ENCODE data around the gene KDM4E.

The KDM4E gene

GRCh38 chr11:95054356-95054755 lies 29.3 kb downstream of the KDM4E start:
- DNase-seq = no peak

GRCh38 chr11:95055283-95055897 lies 30.3 kb downstream of the KDM4E start:
- DNase-seq = no peak

- no peak for DNase-seq
Measured at GRCh38 chr11:95057959-95058358, 32.9 kb downstream of the KDM4E start.

GRCh38 chr11:95058621-95059020 lies 33.6 kb downstream of the KDM4E start:
- no peak for DNase-seq

GRCh38 chr11:95059046-95059445 lies 34.0 kb downstream of the KDM4E start:
- DNase-seq = no peak

GRCh38 chr11:95065336-95065735 lies 40.3 kb downstream of the KDM4E start:
- DNase-seq = no peak

- DNase-seq = no peak
Measured at GRCh38 chr11:95066716-95067038, 41.6 kb downstream of the KDM4E start, which contains the start of gene SRSF8. Gene SRSF8, plus strand, starts transcription at chr11:95066919. Its CDS starts 308 bp downstream, at chr11:95067227.

- peak; percentile 53 to 80 for DNase-seq
Measured at GRCh38 chr11:95067039-95067840, 42.2 kb downstream of the KDM4E start.

GRCh38 chr11:95067841-95068219 lies 42.8 kb downstream of the KDM4E start:
- DNase-seq = peak in 1 of 2 experiments; percentile 84

GRCh38 chr11:95068549-95068948 lies 43.5 kb downstream of the KDM4E start:
- peak; percentile 92 for DNase-seq

- DNase-seq = no peak
Measured at GRCh38 chr11:95070471-95070870, 45.4 kb downstream of the KDM4E start.

- DNase-seq = no peak
Measured at GRCh38 chr11:95072948-95073347, 47.9 kb downstream of the KDM4E start.

- peak in 1 of 2 experiments; percentile 13 for DNase-seq
Measured at GRCh38 chr11:95074792-95075563, 49.9 kb downstream of the KDM4E start.

- no peak for DNase-seq
Measured at GRCh38 chr11:95076416-95076815, 51.4 kb downstream of the KDM4E start.

GRCh38 chr11:95076981-95077380 lies 51.9 kb downstream of the KDM4E start:
- DNase-seq = no peak

All from NCI-H446 (cell line).